H9 (cell line): ENCODE measurements around the gene PTGES3L. TPM values are rescaled to one million over a fixed set of nuclear protein-coding genes. Genes with fewer than 3 reads are reported as not detected.
A peak's percentile ranks its signal among the peaks of the same experiment; 100 is the strongest.

Source experiments
- DNase-seq: peaks from one replicate; pipeline ENCODE4 v3.0.0-alpha.2; 2017
- H2AFZ ChIP-seq: one replicate; pipeline ENCODE4 v1.6.1; 2013; ENCODE audit warnings: mild to moderate bottlenecking, low read length, control low read depth, moderate library complexity
- H2AK5ac ChIP-seq: 2 replicates; pipeline ENCODE4 v1.6.1; 2013; ENCODE audit warnings: low read length, control low read depth, mixed read lengths; ENCODE audit not compliant: insufficient read length
- H2BK120ac ChIP-seq: one replicate; pipeline ENCODE4 v1.6.1; 2013; ENCODE audit warnings: low read depth, mild to moderate bottlenecking, low read length, control low read depth, inconsistent platforms; ENCODE audit not compliant: poor library complexity, severe bottlenecking
- H2BK12ac ChIP-seq: 2 replicates; pipeline ENCODE4 v1.6.1; 2013; ENCODE audit warnings: low read length, control low read depth, mixed read lengths, low read depth; ENCODE audit not compliant: insufficient read length
- H2BK15ac ChIP-seq: 2 replicates; pipeline ENCODE4 v1.6.1; 2013; ENCODE audit warnings: low read depth, low read length, control low read depth
- H2BK20ac ChIP-seq: one replicate; pipeline ENCODE4 v1.6.1; 2013; ENCODE audit warnings: low read depth, mild to moderate bottlenecking, low read length, control low read depth, inconsistent platforms; ENCODE audit not compliant: poor library complexity, severe bottlenecking
- H2BK5ac ChIP-seq: 2 replicates; pipeline ENCODE4 v1.6.1; 2013; ENCODE audit warnings: low read length, control low read depth, mixed read lengths; ENCODE audit not compliant: insufficient read length
- H3K14ac ChIP-seq: 2 replicates; pipeline ENCODE4 v1.6.1; 2013; ENCODE audit warnings: low read length, control low read depth; ENCODE audit not compliant: insufficient read depth
- H3K18ac ChIP-seq: 2 replicates; pipeline ENCODE4 v1.6.1; 2013; ENCODE audit warnings: low read depth, mild to moderate bottlenecking, mixed read lengths, low read length, control low read depth; ENCODE audit not compliant: insufficient read length
- H3K23ac ChIP-seq: 2 replicates; pipeline ENCODE4 v1.6.1; 2013; ENCODE audit warnings: low read length, control low read depth, mixed read lengths, low read depth; ENCODE audit not compliant: insufficient read length
- H3K23me2 ChIP-seq: 2 replicates; pipeline ENCODE4 v1.6.1; 2013; ENCODE audit warnings: low read depth, mild to moderate bottlenecking, mixed read lengths, low read length, control low read depth; ENCODE audit not compliant: insufficient read length, poor library complexity, severe bottlenecking
- H3K27ac ChIP-seq: 2 replicates; pipeline ENCODE4 v1.5.1; 2013; ENCODE audit warnings: low read length, control low read depth, mixed read lengths, low read depth; ENCODE audit not compliant: insufficient read length
- H3K27me3 ChIP-seq: 2 replicates; pipeline ENCODE4 v1.6.1; 2013; ENCODE audit warnings: low read length, control low read depth, inconsistent platforms; ENCODE audit not compliant: insufficient read depth
- H3K4ac ChIP-seq: 2 replicates; pipeline ENCODE4 v1.6.1; 2013; ENCODE audit warnings: low read depth, mild to moderate bottlenecking, control low read depth, inconsistent platforms, low read length, moderate library complexity
- H3K4me1 ChIP-seq: 2 replicates; pipeline ENCODE4 v1.6.1; 2013; ENCODE audit warnings: low read length, control low read depth, inconsistent platforms; ENCODE audit not compliant: insufficient read depth
- H3K4me2 ChIP-seq: 2 replicates; pipeline ENCODE4 v1.6.1; 2013; ENCODE audit warnings: low read length, control low read depth, mixed read lengths; ENCODE audit not compliant: insufficient read length, insufficient read depth
- H3K56ac ChIP-seq: 2 replicates; pipeline ENCODE4 v1.6.1; 2013; ENCODE audit warnings: low read depth, mild to moderate bottlenecking, mixed read lengths, low read length, control low read depth; ENCODE audit not compliant: insufficient read length
- H3K79me1 ChIP-seq: 2 replicates; pipeline ENCODE4 v1.6.1; 2013; ENCODE audit warnings: low read depth, mild to moderate bottlenecking, moderate library complexity, low read length, control low read depth, inconsistent platforms; ENCODE audit not compliant: insufficient read depth, poor library complexity, severe bottlenecking
- H3K79me2 ChIP-seq: 2 replicates; pipeline ENCODE4 v1.6.1; 2013; ENCODE audit warnings: low read length, control low read depth, inconsistent platforms; ENCODE audit not compliant: insufficient read depth
- H3K9ac ChIP-seq: 2 replicates; pipeline ENCODE4 v1.6.1; 2013; ENCODE audit warnings: low read length, control low read depth, mixed read lengths; ENCODE audit not compliant: insufficient read length; ENCODE audit errors: extremely low read depth
- H3K9me3 ChIP-seq: one replicate; pipeline ENCODE4 v1.6.1; 2013; ENCODE audit warnings: low read depth, low read length, inconsistent platforms; ENCODE audit not compliant: control insufficient read depth
- H3T11ph ChIP-seq: one replicate; pipeline ENCODE4 v1.6.1; 2013; ENCODE audit warnings: mild to moderate bottlenecking, low read length, control low read depth, inconsistent platforms
- H4K20me1 ChIP-seq: one replicate; pipeline ENCODE4 v1.6.1; 2013; ENCODE audit not compliant: control insufficient read depth, insufficient read length, insufficient read depth
- H4K5ac ChIP-seq: 2 replicates; pipeline ENCODE4 v1.6.1; 2013; ENCODE audit warnings: low read depth, mild to moderate bottlenecking, mixed read lengths, low read length, control low read depth; ENCODE audit not compliant: insufficient read length
- H4K8ac ChIP-seq: replicated peaks from 2 replicates; pipeline ENCODE4 v1.6.1; 2013; ENCODE audit warnings: low read length, control low read depth, mixed read lengths, low read depth; ENCODE audit not compliant: insufficient read length
- H4K91ac ChIP-seq: 2 replicates; pipeline ENCODE4 v1.6.1; 2013; ENCODE audit warnings: low read depth, mild to moderate bottlenecking, moderate library complexity, mixed read lengths, low read length, control low read depth; ENCODE audit not compliant: insufficient read length
- H3K27ac Mint-ChIP-seq, 3 experiments: 2 replicates in 2 of 3; 3 replicates in 1 of 3; pipeline ENCODE4 v1.8.0; 2020 to 2021; ENCODE audit warnings: mixed read lengths in 3 of 3, mild to moderate bottlenecking in 1 of 3, moderate library complexity in 1 of 3
- H3K27me3 Mint-ChIP-seq: 2 replicates; pipeline ENCODE4 v1.8.0; 2021; ENCODE audit warnings: low read depth, mild to moderate bottlenecking, moderate library complexity, mixed read lengths
- H3K36me3 Mint-ChIP-seq, 3 experiments: 2 replicates in 2 of 3; 3 replicates in 1 of 3; pipeline ENCODE4 v1.8.0; 2020 to 2021; ENCODE audit warnings: low read depth in 3 of 3, mixed read lengths in 3 of 3; ENCODE audit not compliant: insufficient read depth in 1 of 3
- H3K4me1 Mint-ChIP-seq, 2 experiments: 2 replicates each; pipeline ENCODE4 v1.8.0; 2020; ENCODE audit warnings: mixed read lengths in 2 of 2
- H3K4me3 Mint-ChIP-seq, 2 experiments: 2 replicates in 1 of 2; 3 replicates in 1 of 2; pipeline ENCODE4 v1.8.0; 2020 to 2021; ENCODE audit warnings: mild to moderate bottlenecking in 2 of 2, mixed read lengths in 2 of 2, moderate library complexity in 1 of 2
- H3K9me3 Mint-ChIP-seq, 2 experiments: 2 replicates in 1 of 2; 3 replicates in 1 of 2; pipeline ENCODE4 v1.8.0; 2020; ENCODE audit warnings: mild to moderate bottlenecking in 2 of 2, mixed read lengths in 2 of 2, moderate library complexity in 1 of 2
- WGBS: extraction: QIAGEN DNeasy Blood & Tissue Kit; methylation state at CpG from one replicate; pipeline ENCODE4 v1.1.7; 2013; ENCODE audit warnings: missing lambda C conversion rate, low lambda C conversion rate, mixed read lengths; ENCODE audit not compliant: insufficient read length; ENCODE audit errors: extremely low coverage; 5-methylcytosine and 5-hydroxymethylcytosine counted together
- total RNA-seq: library from RNA; stranded (reverse); gene quantifications from 2 replicates; pipeline ENCODE4 v1.2.1, GENCODE V29; 2021
- TF ChIP-seq, protein P1 (sequence below): fragments of 200-600 bp; sonication (generic); conservative IDR thresholded peaks from 3 replicates; pipeline ENCODE4 v1.8.0; 2021; ENCODE audit warnings: antibody characterized with exemption, mild to moderate bottlenecking

The PTGES3L gene
- total RNA-seq, 1 experiment from 2014 or later: 4.2 TPM

- no peak overlapping the region for H2BK120ac ChIP-seq
- H3K4me2 ChIP-seq: no peak overlapping the region
- H3K9ac ChIP-seq: no peak overlapping the region
- H3T11ph ChIP-seq: no peak overlapping the region
- H3K79me1 ChIP-seq: no peaks in the 10 kb centered on the region
- H4K91ac ChIP-seq: no peak overlapping the region
- H4K8ac ChIP-seq: no peak overlapping the region
- no peak overlapping the region for H2AFZ ChIP-seq
- Mint-ChIP-seq H3K4me3 (no peak overlapping the region; a peak in 1 of 5 replicates), H3K36me3 (peaks cover 33 to 77% (median 74%) of the 10 kb centered on the region in 3 experiments; a peak in 6 of 7 replicates), H3K27ac (peak overlapping the region in 1 of 3 experiments; percentile 22; a peak in 1 of 7 replicates), H3K4me1 (no peaks in the 10 kb centered on the region), H3K9me3 (no peaks in the 10 kb centered on the region), H3K27me3 (no peaks in the 10 kb centered on the region)
- TF ChIP-seq, protein P1, sequence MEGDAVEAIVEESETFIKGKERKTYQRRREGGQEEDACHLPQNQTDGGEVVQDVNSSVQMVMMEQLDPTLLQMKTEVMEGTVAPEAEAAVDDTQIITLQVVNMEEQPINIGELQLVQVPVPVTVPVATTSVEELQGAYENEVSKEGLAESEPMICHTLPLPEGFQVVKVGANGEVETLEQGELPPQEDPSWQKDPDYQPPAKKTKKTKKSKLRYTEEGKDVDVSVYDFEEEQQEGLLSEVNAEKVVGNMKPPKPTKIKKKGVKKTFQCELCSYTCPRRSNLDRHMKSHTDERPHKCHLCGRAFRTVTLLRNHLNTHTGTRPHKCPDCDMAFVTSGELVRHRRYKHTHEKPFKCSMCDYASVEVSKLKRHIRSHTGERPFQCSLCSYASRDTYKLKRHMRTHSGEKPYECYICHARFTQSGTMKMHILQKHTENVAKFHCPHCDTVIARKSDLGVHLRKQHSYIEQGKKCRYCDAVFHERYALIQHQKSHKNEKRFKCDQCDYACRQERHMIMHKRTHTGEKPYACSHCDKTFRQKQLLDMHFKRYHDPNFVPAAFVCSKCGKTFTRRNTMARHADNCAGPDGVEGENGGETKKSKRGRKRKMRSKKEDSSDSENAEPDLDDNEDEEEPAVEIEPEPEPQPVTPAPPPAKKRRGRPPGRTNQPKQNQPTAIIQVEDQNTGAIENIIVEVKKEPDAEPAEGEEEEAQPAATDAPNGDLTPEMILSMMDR: no peak
- WGBS: no CpG with 5 or more reads among the region's 6 CpGs
- H3K18ac ChIP-seq: no peak overlapping the region
- DNase-seq: no peak
- peaks cover 2% of the 10 kb centered on the region for H4K20me1 ChIP-seq
- H3K14ac ChIP-seq: no peak overlapping the region
- no peak overlapping the region for H3K27ac ChIP-seq
- no peak overlapping the region for H2BK12ac ChIP-seq
- no peak overlapping the region for H2BK5ac ChIP-seq
- no peak overlapping the region for H3K23ac ChIP-seq
- H3K23me2 ChIP-seq: no peaks in the 10 kb centered on the region
- H3K4ac ChIP-seq: no peak overlapping the region
- H4K5ac ChIP-seq: no peak overlapping the region
- no peak overlapping the region for H2BK20ac ChIP-seq
- H3K56ac ChIP-seq: no peak overlapping the region
- H3K79me2 ChIP-seq: no peaks in the 10 kb centered on the region
- H3K4me1 ChIP-seq: no peaks in the 10 kb centered on the region
- H2AK5ac ChIP-seq: no peak overlapping the region
- no peaks in the 10 kb centered on the region for H3K9me3 ChIP-seq
- no peaks in the 10 kb centered on the region for H3K27me3 ChIP-seq
- H2BK15ac ChIP-seq: no peak overlapping the region
Observed at GRCh38 chr17:42989726-42990652, 10.1 kb upstream of the PTGES3L start.
